HG02763 (cell line): ENCODE data around the gene CEP72.

Source experiments
- ATAC-seq: cut with Tn5 transposase; IDR thresholded peaks from one replicate; pipeline ENCODE4 v1.9.1; 2021; ENCODE audit warnings: mild to moderate bottlenecking, moderate library complexity; ENCODE audit not compliant: unreplicated experiment

CEP72 gene

GRCh38 chr5:635306-636055 lies 23.3 kb downstream of the CEP72 start:
- no peak for ATAC-seq

DNA sequence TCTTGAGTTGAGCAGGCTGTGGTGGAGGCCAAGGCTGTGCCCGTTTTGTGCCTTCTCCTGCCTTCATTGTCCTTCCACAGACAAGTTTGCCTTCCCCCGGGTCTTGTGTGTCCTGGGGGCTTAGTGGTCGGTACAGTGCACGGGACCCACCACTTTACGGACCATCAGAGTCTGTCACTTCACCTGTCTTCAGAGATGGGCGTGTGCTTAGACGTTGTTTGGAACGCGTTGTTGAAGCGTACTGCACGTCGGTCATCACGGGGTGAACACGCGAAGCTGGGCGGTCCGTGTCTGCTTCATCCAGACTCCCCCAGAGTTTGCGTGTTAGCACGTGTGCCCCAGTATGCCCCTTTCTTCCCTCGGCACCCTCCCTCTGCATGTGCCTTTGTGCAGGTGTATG lies 24.8 kb downstream of the CEP72 start:
- ATAC-seq = no peak

GRCh38 chr5:637581-638450 lies 25.7 kb downstream of the CEP72 start:
- ATAC-seq = no peak

DNA sequence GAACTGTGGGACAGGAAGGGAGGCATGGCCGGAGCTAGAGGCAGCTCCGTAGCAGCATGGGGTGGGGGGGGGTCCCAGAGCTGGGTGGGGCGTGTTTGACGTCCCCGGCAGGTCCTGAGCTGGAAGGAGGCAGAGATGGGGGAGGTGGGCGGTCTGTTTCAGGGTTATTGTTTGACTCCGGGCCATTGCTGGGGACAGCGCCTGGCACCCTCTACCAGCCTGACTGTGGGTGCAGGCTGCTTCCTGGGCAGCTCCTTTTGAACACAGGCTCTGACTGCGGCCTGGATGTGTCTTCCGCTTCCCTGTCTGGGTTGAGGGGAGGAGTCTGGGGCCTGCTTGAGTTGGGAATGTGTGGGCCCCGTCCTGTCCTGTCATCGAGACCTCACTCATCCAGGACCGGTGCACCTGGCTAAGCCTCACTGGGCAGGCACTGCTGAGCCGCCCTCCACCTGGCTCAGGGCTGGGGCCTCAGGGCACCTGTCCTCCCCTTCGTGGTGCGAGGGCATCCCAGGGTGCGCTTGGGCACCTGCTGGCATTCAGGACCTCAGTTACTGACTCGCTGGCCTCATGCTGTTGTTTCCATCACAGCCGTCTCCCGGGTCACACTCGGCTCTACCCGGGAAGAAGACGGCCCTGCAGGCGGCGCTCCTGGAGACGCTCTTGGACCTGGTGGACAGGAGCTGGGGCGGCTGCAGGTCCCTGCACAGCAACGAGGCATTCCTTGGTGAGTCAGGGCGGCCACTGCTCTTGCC lies 26.5 kb downstream of the CEP72 start:
- ATAC-seq = no peak

GRCh38 chr5:639253-639530 lies 27.1 kb downstream of the CEP72 start:
- no peak for ATAC-seq

DNA sequence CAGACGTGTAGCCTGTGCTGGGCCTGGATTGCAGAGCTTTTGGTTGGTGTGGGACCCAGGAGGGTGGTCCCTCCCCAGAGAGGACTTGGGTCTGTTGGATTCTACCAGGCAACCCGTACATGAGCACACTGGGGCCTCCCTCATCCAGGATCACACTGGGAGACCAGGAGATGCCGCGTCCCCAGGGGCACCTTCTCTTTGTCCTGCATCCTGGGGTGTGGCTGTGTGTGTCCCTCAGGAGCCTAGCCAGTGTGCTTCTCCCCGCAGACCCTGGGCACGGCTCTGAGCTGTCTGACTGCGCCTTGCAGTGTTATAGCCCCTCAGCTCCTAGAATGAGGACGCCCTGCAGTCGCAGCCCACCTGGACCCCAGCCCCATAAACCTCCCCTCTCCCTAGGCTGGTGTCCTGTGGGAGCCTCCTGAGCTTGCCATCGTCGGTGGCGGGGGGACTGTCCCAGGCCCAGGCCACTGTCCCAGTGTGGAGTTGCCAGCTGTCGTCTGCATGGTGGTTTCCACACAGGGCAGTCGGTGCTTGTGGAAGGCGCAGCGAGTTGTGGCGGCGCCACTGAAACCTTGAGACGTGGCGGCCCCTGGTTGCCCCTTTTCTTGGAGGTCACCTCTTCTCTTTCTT lies 27.6 kb downstream of the CEP72 start:
- ATAC-seq = no peak

GRCh38 chr5:640461-641330 lies 28.6 kb downstream of the CEP72 start:
- no peak for ATAC-seq

DNA sequence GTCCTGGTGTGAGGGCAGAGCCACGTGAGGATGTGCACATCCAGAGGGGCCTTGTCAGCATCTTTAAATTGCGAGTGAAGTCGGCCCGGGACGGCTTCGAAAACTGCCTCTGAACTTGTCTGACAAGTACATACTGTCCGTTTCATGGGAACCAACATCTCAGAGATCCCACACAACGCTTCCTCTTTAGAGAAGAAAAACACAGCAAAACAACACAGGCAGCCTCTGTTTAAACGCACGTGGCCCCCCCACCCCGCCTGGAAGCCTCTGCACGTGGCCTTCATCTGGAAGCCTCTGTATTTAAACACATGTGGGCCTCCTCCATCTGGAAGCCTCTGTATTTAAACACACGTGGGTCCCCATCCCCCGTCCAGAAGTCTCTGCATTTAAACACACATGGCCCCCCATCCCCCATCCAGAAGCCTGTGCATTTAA lies 29.2 kb downstream of the CEP72 start:
- no peak for ATAC-seq

- ATAC-seq = no peak
These were observed 30.3 kb downstream of the CEP72 start for GRCh38 chr5:642481-642880.

- ATAC-seq = peak; percentile 34
These were observed 31.2 kb downstream of the CEP72 start for GRCh38 chr5:643351-643801.

DNA sequence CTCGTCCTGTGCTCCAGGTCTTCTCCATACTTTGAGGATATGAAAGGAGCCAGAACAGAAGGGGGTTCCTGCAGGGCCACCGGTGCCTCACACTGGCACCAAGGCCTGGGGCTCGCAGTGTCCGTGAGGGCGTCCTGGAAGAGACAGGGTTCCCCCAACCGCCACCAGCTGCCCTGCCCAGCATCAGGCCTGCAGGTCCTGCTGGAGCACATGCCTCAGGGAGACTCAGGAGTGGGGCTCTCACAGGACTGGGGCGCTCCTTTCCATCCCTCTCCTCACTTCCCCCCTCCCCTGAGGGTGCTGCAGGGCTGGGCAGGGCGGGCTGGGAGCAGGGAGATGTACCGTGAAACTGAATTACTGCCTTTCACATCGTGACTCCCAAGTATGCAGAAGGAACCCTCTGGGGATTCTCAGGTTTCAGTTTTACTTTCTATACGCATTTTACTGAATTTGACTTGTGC lies 31.7 kb downstream of the CEP72 start:
- ATAC-seq = peak; percentile 52

DNA sequence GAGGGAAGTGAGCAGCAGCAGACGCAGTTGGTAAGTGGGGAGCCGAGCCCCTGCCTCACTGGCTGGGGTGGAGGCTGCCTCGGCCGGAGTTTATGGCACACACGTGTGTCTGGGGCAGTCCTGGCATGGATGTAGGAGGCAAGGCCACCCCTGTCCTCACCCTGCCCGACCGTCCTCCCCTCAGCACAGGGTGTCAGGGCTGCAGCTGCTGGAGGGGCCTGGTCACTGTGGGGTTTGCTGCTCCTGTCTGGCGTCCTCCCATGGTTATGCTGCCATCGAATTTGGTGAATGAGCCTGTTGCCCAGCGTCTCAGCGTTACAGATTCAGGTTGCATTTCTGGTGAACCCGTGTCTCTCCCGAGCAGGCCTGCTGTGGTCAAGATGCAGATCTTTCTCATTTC lies 32.4 kb downstream of the CEP72 start:
- ATAC-seq = no peak

- ATAC-seq = no peak
These were observed 32.8 kb downstream of the CEP72 start for GRCh38 chr5:644971-645370.

DNA sequence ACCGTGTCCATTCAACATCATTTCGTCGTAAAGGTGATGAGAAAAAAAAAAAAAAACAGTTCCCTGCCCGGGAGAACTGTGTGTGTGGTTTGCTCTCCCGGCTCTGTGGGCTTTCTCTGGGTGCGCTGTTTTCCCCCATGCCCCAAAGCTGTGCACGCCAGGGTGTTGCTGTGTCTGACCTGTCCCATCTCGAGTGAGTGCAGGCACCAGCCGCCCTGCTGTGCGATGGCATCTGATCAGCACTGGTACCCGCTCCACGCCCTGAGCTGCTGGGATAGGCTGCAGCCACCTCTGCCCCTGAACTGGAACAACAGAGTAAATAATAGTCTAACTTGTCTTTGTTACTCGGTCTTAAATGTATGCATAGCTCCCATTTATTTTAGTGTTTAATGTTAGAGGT lies 33.3 kb downstream of the CEP72 start:
- ATAC-seq = no peak

GRCh38 chr5:646396-647201 lies 34.5 kb downstream of the CEP72 start:
- ATAC-seq = no peak

GRCh38 chr5:647311-647710 lies 35.2 kb downstream of the CEP72 start:
- ATAC-seq = no peak

DNA sequence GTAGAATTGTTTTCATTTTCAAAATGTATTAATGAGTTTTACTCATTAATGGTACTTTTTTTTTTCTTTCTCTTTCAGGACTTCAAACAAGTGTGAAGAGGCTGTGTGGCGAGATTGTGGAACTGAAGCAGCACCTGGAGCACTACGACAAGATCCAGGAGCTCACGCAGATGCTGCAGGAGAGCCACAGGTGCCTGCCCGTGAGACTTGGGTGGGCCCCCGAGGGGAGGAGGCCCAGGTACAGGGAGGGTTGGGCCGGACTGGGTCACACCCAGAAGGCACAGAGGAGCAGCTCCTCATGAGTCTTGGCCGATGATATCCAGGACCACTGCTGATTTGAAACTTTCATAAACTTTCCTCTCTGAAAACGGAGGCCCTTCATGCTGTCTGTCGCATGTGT lies 35.6 kb downstream of the CEP72 start:
- ATAC-seq = no peak

GRCh38 chr5:651296-652022 lies 39.3 kb downstream of the CEP72 start:
- ATAC-seq = no peak
